ENCODE results near the gene IRF2. TPM values are rescaled to one million over a fixed set of nuclear protein-coding genes. Genes with fewer than 3 reads are reported as not detected.

Gene IRF2
- polyA plus RNA-seq, 1 donor from 2014 or later, result 1.4 TPM

- Histone ChIP-seq H3F3A (ENCODE audit: insufficient read depth, low read length, poor library complexity, severe bottlenecking) (no peaks in the 10 kb centered on the region), H2AFZ (ENCODE audit: low read depth, low read length) (no peak overlapping the region), H3K27me3 (ENCODE audit: insufficient read depth, low read depth, low read length) (no peaks in the 10 kb centered on the region), H3K4me3 (ENCODE audit: low read length) (no peak overlapping the region), H3K9me2 (ENCODE audit: insufficient read depth, low read length) (no peaks in the 10 kb centered on the region), H3K9ac (ENCODE audit: low read length) (no peak overlapping the region), H3K27ac (ENCODE audit: low read length) (no peak overlapping the region), H3K36me3 (ENCODE audit: insufficient read depth, low read length) (no peaks in the 10 kb centered on the region), H4K20me1 (ENCODE audit: insufficient read depth) (no peaks in the 10 kb centered on the region), H3K79me2 (replicated peaks; ENCODE audit: insufficient read depth, low read length) (no peaks in the 10 kb centered on the region), H3K9me3 (ENCODE audit: low read length) (no peaks in the 10 kb centered on the region), H3K4me2 (ENCODE audit: low read length) (no peak overlapping the region)
- no peak for TF ChIP-seq EZH2 (IDR thresholded peaks at IDR 0.05; ENCODE audit: borderline replicate concordance, insufficient read depth, low read length, poor library complexity, severe bottlenecking)
- TF ChIP-seq MXI1 (conservative IDR thresholded peaks at IDR 0.05; ENCODE audit: poor library complexity, severe bottlenecking), result no peak
- no peak for TF ChIP-seq EP300 (conservative IDR thresholded peaks at IDR 0.05; ENCODE audit: poor library complexity, severe bottlenecking)
- TF ChIP-seq REST (IDR thresholded peaks at IDR 0.05; ENCODE audit: borderline replicate concordance), result no peak
- TF ChIP-seq CTCF (IDR thresholded peaks at IDR 0.05; ENCODE audit: poor library complexity, severe bottlenecking), result no peak
- TF ChIP-seq POLR2AphosphoS5 (IDR thresholded peaks at IDR 0.05), result no peak
- no peak for TF ChIP-seq RAD21 (conservative IDR thresholded peaks at IDR 0.05)
- TF ChIP-seq TAF1 (IDR thresholded peaks at IDR 0.05; ENCODE audit: low read depth), result no peak
- no peak for TF ChIP-seq SMC3 (conservative IDR thresholded peaks at IDR 0.05; ENCODE audit: poor library complexity)
Measured at GRCh38 chr4:184442314-184442635, 32.1 kb downstream of the IRF2 start.

- no peak overlapping the region for H3K4me2 ChIP-seq (ENCODE audit: low read length)
- no peaks in the 10 kb centered on the region for H3K27me3 ChIP-seq (ENCODE audit: insufficient read depth, low read depth, low read length)
- no peak overlapping the region for H2AFZ ChIP-seq (ENCODE audit: low read depth, low read length)
- H3K9ac ChIP-seq (ENCODE audit: low read length), result no peak overlapping the region
- H3K79me2 ChIP-seq (replicated peaks; ENCODE audit: insufficient read depth, low read length), result no peaks in the 10 kb centered on the region
- no peak overlapping the region for H3K27ac ChIP-seq (ENCODE audit: low read length)
- H3K4me3 ChIP-seq (ENCODE audit: low read length), result no peak overlapping the region
- no peaks in the 10 kb centered on the region for H4K20me1 ChIP-seq (ENCODE audit: insufficient read depth)
- no peaks in the 10 kb centered on the region for H3K9me2 ChIP-seq (ENCODE audit: insufficient read depth, low read length)
- TF ChIP-seq RAD21 (conservative IDR thresholded peaks at IDR 0.05), result no peak
- no peaks in the 10 kb centered on the region for H3K36me3 ChIP-seq (ENCODE audit: insufficient read depth, low read length)
- no peaks in the 10 kb centered on the region for H3F3A ChIP-seq (ENCODE audit: insufficient read depth, low read length, poor library complexity, severe bottlenecking)
- no peaks in the 10 kb centered on the region for H3K9me3 ChIP-seq (ENCODE audit: low read length)
Measured at GRCh38 chr4:184441461-184442313, 32.7 kb downstream of the IRF2 start.
